GM18870 (cell line): Measurements from ENCODE around the gene SGPP1.
"Not testable (repeated sequence)": the region's sequence is repeated elsewhere in the genome, so short reads cannot be mapped to it uniquely, and the experiment has no call there.

ENCODE experiments used
- ATAC-seq: cut with Tn5 transposase; IDR thresholded peaks from one replicate; pipeline ENCODE4 v1.9.1; 2021; ENCODE audit warnings: moderate library complexity; ENCODE audit not compliant: unreplicated experiment

SGPP1 gene

DNA sequence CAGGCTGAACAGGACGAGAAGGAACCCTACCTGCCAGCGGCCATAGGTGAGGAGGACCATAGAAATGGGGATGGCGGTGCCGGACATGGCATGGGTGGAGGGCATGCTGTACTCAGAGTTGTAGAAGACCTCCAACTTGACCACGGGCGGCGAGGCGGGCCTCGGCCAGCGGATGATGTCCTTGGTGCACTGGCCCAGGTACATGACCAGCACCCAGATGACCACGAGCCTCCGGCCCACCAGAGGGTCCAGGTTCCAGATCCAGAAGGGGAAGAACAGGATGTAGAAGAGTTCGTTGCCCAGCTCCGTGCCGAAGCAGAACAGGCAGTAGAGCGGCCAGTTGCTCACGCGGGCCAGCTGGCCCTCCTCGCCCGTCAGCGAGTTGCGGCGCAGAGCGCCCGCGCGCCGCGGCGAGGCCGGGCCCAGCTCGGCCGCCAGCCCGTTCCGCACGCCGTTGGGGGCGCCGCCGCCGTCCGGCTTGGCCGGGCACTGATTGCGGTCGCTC, 582 bp downstream of the SGPP1 start:
- ATAC-seq: peak; percentile 13

DNA sequence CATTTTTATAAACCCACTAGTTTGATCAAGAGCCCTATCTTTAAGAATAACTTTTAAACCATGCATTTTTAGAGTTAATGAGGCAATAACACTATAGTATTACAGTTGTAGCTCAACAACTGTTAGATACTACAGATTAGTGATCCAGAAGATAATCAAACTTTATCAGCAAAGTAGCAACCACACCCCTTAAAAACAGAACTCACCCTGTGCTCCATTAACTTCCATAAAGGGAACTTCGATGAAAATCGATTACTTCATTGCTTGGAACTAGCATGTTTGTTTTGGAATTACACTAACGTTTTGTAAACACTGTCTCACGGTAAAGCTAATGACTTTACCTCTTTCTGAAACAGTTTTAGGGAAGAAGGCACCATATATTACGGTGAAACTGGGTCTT, 1.4 kb downstream of the SGPP1 start:
- ATAC-seq: no peak

DNA sequence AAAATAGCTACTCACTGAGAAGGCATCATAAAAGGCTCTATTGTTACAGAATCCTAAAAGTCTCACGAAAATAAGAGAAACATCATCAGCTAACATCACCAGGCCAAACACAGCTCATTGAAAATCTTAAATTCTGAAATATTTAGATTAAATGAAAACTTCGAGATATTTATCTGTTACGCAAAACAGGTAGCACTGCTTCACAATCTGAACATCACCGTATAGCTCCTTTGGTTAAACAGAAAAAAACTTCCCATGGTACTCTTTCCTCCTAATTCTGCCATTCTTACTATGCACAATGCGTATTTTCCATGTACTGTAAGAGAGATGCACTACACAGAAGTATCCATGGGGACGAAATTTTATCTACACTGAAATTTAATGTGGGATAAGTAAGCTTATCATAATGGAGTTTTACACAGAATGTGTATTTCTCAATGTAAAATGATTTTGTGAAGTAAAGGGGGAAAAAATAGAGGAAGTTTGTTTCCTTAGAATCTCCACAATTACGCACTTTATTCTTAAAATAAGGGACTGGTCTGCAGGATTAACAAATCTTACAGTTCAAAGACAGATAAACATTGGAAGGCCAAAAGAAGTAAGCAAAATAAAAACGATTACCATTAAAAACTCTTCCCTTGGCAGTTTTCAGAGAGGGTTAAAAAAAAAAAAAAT, 1.9 kb downstream of the SGPP1 start:
- ATAC-seq: no peak

DNA sequence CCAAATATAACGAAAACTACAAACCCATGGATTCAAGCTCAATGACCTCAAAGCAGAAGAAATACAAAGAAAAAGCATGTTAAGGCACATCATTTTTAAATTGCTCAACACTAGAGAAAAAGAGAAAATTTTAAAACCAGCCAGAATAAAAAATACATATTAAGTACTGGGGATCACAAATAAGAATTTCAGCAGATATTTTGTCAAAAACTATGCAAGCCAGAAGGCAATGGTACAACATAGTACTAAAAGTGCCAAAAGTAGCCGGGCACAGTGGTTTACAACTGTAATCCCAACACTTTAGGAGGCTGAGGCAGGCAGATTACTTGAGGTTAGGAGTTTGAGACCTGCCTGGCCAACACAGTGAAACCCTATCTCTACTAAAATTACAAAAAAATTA, 10.2 kb downstream of the SGPP1 start:
- ATAC-seq: no peak

DNA sequence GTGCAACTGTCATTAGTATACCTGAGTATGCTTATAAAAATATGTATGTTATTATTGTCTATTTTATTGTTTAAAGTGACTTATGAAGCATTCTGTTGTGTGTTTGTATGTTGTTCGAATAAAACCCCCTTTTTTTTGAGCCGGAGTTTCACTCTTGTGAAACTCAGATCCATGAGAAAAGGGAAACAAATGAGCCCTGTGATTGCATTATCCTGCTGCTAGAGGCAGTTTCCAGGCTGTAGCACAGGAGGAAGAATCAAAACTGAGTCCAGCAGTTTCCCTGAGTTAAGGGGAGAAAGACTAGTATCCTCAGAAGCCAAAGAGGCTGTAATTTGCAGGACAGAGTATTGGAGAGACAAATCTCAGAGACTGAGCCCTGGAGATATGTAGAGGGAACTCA, 12.5 kb downstream of the SGPP1 start:
- no peak for ATAC-seq

DNA sequence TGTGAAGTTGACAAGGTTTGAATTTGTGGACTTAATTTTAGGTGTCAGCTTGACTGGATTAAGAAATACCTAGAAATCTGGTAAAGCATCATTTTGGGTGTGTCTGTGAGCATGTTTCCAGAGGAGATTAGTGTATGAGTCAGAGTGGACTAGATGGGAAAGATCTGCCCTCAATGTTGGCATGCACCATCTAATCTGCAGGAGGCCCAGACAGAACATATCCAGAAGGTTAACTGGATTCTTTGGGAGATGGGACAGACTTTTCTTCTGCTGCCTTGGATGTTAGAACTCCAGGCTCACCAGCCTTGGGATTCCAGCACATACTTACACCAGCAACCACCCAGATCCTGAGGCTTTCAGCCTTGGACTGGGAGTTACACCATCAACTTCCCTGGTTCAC, 14.1 kb downstream of the SGPP1 start:
- ATAC-seq: no peak

DNA sequence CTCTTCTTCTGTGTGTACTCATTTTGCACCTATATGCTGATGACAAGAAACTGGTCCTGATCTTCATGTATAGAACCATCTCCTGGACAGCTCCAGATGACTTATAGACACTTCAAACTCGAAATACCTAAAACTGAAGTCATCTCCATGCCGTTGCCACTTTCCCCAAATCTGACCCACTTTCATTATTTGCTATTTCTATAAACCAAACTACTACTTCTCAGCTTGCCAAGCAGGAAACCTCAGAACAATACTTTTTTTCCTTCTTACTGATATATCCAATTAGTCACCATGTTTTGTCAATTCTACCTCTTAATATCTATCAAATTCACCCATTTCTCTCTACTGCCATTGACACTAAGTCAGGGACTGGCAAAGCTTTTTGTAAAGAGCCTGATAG, 14.8 kb downstream of the SGPP1 start:
- ATAC-seq: no peak

DNA sequence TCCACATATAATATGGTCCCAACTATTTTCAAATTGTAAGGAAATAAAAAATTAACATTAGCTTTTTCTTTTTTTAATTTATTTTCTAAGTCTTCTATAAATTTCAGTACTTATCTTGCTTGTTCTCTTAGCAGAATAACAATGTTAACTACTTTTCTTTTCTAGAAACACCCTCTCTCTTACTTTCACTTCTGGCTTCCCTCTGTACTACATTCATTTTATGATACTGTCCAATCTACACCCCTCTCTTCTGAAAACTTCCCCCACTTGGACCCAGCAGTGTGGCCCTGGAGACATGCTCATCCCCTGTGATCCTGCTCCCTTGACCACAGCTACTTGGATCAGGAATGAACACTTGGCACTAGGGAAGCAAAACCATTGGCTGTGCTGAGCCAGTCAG, 15.7 kb downstream of the SGPP1 start:
- ATAC-seq: no peak

DNA sequence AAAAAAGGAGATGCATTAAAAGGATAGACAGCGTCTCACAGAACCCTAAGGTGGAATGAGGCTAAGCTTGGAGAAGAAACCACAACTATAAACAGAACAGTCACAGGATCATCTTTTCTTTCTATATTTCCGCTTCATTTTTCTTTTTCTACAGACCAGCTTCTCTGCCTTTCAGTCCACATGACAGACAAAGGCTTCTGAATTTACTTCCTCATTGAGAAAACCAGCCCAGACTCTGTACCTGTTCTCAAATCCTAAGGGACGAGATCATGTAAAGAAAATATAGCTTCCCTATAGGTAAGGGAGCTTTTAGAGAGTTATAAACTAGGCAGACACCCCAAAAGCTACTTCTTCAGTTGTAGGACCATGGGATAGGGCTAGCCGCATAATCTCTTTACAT, 17.4 kb downstream of the SGPP1 start:
- ATAC-seq: no peak

DNA sequence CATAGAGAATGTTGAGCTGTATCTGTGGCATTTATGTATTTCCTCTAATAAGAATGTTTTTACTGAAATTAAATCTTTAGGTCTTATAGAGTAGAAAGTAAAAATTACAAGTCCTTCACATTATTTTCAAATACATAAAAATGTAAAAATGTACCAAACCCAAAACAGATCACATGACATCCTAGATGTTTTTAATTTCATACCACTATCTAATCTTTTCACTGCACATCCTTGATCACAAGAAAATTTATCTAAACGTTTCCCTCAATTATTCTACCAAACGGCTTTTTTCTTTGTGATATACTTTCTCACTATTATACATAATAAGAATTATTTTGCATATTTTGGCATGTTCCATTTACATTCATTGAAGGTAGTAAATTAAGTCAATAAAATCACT, 18.3 kb downstream of the SGPP1 start:
- ATAC-seq: no peak

DNA sequence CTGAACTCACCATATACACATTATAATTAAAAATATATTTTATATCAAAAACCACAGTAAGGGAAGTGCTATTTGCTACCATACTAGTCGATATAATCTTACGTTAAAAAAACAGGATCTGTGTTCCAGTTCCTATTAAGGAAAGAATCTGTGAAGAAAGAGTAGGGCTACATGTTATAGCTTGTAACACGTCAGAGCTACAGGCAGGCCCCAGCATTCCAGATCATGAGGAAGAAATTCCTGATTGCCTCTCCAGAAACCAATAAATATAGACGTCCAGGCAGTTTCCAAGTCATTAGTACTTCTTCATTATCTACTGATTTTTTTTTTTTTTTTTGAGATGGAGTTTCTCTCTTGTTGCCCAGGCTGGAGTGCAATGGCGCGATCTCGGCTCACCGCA, 20.6 kb downstream of the SGPP1 start:
- no peak for ATAC-seq

DNA sequence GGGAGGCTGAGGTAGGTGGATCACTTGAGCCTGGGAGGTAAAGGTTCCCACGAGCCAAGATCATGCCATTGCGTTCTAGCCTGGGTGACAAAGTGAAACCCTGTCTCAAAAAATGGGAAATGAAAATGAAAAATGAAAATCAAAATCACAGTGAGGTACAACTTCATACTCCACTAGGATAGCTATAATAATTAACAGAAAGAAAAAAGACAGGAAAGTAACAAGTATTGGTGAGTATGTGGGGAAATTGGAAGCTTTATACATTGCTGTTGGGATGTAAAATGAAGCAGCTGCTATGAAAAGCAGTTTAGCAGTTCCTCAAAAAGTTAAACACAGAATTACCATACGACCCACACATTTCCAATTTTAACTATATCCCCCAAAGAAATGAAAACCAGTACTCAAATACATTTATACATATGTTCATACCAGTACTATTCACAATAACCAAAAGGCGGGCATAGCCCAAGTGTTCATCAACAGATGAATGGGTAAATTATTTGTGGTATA, 22.2 kb downstream of the SGPP1 start:
- peak; percentile 77 for ATAC-seq

DNA sequence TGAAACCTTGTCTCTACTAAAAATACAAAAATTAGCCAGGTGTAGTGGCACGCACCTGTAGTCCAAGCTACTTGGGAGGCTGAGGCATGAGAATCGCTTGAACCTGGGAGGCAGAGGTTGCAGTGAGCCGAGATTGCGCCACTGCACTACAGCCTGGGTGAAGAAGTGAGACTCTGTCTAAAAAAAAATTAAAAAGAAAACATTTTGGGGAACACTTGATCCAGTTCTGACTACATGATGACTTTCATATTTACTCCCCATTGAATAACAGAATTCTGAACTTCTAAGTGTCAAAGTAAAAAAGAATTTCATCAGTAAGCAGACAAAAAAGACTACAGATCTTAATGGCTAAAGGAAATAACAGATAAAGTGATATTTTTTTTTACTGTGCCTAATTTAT, 25.3 kb downstream of the SGPP1 start:
- ATAC-seq: not testable (repeated sequence)

DNA sequence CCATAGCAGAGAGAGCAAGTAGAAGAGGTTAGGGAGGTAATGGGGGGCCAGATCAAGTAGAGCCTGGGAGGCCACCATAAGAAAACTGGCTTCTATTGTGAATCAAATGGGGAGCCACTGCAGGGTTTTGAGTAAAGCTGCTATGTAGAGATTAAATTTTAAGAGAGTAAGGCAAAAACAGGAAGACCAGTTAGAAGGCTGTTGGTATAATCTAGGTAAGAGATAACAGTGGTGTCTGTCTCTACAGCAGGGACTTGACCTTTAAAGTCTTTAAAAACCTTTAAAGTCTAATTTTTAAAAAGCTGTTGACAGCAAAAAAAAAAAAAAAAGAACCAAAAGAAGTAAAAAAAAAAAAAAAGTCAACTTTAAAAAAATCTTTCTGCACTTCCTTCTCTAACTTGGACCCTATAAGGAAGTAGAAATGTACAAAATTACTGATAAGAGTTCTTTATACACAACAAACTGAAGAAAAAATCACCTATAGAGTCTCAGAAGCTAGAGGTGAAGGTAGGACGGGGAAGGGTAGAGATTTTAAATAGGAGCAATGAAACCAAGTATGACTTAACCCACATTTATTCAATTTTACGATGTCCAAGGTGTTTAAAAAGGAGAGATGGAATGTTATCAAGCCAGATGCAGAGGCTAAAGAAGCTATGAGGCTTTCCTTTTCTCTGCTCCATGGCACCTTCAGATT, 26.1 kb downstream of the SGPP1 start:
- ATAC-seq: no peak

DNA sequence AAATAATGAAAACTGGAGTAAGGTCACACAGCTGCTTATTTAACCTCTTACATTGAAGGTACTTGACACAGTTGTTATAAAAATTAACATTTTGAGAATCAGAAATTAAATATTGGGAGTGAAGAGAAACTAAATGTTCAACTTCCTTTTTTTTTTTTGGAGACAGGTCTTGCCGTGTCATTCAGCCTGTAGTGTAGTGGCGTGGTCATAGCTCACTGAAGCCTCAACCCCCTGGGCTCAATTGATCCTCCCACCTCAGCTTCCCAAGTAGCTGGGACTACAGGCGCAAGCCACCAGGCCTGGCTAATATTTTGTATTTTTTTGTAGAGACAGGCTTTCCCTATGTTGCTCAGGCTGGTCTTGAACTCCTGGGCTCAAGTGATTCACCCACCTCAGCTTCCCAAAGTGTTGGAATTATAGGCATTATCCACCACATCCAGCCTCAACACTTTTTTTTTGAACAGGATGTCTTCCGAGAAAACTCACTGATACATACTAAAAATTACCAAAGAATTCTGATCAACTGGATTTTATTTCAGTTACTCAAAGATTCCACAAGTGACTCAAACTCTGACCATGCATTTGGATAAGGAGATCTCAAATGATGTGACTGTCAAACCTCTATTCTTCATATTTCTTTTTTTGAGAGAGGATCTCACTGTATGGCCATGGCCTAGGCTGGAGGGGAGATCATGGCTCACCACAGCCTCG, 35.4 kb downstream of the SGPP1 start:
- no peak for ATAC-seq

DNA sequence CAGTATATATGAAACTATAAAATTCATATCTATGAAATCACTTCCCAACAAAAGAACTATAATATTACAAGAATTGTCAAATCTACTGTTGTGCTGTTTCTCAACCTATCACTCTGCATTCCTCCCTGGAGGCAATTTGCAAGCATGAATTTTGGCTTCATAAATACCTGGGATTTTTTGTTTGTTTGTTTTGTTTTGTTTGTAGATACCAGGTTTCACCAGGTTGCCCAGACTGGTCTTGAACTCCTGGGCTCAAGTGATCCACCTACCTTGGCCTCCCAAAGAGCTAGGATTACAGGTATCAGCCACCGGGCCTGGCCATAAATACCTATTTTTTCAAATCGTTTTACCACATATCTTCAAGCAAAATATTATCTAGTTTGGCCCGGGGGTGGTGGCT, 38.7 kb downstream of the SGPP1 start:
- no peak for ATAC-seq

DNA sequence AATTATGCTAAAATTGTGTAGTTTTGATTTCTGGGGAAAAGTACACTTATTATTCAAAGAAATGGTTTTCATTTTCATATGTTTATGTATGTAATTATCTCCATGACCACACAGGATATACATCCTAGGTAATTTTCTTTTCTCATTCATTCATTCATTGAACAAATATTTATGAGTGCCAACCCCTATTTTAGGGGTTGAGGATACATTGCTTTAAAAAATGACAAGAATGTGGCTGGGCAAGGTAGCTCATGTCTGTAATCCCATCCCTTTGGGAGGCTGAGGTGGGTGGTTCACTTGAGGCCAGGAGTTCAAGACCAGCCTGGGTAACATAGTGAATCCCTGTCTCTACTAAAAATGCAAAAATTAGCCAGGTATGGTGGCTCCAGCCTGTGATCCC, 40.9 kb downstream of the SGPP1 start:
- ATAC-seq: no peak

DNA sequence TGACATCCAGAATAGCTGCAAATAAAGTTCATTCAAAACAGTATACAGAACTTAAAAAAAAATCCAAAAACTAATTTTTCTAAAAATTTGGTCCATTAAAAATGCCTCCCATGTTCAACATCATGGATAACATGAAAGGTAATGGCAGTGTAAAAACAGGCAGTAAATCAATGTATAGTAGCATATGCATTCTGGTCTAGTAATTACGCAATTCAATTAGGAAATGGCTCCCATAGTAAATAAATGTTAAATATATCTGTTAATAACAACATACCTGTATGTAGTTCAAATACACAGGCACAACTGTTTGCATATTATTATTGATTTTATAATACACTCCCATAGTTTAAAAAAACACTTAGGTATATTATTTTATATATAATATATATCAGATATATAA, 42.5 kb downstream of the SGPP1 start:
- ATAC-seq: no peak

DNA sequence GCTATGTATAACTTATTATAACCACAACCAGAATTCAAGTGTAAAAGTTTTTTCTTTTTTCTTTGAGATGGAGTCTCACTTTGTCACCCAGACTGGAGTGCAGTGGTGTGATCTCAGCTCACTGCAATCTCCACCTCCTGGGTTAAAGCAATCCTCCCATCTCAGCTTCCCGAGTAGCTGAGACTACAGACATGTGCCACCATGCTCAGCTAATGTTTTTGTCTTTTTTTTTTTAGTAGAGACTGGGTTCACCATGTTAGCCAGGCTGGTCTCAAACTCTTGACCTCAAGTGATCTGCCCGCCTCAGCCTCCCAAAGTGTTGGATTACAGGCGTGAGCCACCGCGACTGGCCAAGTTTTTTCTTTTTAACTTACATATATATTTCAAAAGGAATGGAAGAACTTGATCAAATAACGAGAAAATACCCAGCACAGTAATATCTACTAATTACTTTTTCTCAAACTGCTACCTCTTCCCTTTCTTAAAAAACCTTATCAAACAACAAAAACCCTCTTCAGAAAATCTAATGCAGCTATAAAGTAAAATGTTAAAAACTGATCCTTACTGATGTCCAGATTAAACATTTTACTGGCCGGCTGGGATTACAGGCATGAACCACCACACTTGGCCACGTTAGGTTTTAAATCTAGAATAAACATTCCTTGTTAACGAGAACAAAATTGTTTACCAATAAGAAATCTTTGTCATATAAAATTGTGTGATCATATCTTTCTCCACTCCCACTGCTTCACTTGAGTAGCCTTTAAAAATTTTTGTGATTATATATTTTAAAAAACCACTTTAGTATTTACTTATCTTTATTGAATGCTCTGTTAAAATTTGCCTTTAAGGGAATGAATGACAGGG, 44.9 kb downstream of the SGPP1 start:
- no peak for ATAC-seq

DNA sequence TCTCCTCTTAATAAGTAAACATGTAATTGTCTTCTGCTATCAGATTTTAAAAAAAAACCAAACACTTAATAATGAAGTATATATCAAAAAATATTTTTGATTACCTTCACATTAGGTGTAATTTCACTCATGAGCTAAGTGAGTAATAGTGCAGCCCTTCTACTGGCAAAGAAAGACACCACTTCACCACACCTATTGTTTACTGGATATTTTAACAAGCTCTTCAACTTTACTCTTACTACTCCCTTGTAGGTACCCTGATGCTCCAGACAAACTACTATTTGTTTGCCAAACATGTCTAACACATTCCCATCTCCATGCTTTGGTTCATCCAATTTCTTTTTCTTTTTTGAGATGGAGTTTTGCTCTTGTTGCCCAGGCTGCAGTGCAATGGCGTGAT, 49.3 kb downstream of the SGPP1 start:
- ATAC-seq: no peak

DNA sequence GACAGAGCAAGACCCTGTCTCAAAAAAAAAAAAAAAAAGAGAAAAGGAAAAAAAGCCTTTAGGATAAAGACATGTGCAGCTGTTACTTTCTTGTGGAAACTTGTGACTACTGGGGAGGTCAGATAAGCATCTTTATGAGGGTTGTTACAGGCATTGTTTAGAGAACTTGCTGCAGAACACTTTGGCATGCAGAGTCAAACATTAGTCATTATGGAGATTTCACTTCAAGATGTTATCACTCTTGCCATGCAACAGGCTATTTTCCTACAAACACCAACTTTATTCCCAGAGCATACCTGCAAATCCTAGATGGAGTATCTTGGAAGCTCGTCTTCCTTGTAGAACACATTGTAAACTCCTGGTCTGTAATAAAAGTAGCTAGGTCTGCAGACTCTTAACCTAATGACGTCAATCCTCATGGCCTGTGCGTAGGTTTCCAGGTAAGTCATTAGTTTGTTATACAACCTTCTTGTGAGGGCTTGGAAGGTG, 49.9 kb downstream of the SGPP1 start:
- no peak for ATAC-seq
